HG03039 (cell line): Measurements from ENCODE around the gene COPS7B.

ENCODE experiments used
- ATAC-seq: cut with Tn5 transposase; IDR thresholded peaks from one replicate; pipeline ENCODE4 v1.9.1; 2021; ENCODE audit warnings: mild to moderate bottlenecking, moderate library complexity; ENCODE audit not compliant: unreplicated experiment

Gene COPS7B

GRCh38 chr2:231785413-231785812, 832 bp upstream of the COPS7B start:
- ATAC-seq = no peak

DNA sequence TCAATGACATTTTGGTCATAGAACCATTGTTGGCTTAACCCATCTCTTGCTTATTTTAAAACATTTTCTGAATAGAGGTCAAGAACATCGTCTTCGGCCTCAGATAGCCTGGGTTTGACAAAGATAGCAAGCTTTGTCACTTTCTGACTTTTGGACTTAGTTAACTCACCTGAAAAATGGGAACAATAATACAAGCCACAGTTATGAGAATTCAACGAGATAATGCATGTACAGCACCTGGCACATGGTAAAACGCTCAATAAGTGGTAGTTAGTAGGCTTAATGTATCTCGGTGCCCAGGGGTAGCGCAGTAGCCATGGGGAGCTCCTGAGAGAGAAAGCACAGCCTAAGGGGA, 446 bp upstream of the COPS7B start:
- no peak for ATAC-seq

DNA sequence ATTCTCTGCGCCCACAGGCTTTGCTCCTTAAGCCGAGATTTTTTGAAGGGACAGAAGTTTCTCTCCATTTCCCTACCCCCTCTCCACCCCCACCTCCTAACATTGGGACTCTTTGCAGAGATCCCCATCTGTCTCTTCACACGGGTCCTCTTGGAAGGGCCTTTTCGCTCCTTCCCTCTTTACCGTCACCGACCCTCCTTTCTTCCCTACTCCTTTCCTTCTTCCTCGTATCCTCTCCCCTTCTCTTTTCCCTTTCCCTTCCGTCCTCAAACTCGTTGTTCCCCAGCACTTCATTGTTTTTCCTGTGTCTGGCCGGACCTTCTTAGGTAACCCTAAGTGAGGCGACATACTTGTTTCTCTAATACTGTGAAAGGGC, 660 bp downstream of the COPS7B start:
- no peak for ATAC-seq

- no peak for ATAC-seq
These were observed 4.9 kb downstream of the COPS7B start for GRCh38 chr2:231791107-231791506.

DNA sequence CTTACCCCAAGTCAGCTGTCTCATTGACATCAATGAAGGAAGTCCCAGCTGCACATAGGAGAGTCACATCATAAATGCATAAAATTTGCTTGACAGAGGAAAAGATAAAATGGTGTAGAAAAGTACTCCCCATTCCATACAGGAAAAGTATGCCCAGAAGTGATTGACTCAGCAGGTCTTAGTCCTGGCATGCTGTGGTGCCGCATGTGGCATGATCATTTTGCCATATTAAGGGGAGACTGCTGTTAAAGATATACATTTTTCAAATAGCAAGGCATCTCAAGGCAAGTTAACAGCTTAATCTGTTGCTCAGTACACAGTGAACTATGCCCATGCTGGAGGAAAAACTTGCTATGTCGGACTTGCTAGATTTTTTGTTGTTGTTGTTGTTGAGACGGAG, 8.1 kb downstream of the COPS7B start:
- ATAC-seq = no peak

- ATAC-seq = no peak
These were observed 9.5 kb downstream of the COPS7B start for GRCh38 chr2:231795525-231796327.

- no peak for ATAC-seq
These were observed 14.3 kb downstream of the COPS7B start for GRCh38 chr2:231800493-231801091.

DNA sequence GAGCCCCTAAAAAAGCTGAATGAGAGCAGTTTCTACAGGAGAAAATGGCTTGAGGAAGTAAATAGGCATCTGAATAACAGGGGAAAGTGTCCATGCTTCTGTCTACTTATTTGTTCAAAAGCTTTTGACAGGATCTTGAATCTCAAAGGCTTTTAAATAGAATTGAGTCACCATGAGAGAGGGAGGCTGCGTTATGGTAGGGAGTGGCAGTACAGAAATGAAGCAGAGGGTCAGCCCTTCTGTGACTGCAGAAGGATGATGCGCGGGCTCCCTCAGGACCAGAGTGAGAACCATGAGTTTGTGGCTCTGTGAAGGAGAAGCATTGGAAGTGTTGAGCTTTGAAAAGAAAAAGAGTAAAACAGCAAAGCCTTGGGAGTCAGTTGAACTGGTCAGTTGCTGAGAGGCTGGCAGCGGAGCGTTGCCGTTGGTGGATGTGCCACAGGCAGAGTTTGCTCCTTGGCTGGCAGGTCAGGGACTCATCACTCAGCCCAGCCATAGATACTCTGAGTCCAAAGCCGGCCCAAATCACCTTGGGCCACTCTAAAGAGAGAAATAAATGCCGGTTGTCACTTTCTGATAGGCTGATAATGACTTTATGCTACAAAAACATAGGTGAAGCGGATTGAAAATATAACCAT, 17.4 kb downstream of the COPS7B start:
- ATAC-seq = no peak

DNA sequence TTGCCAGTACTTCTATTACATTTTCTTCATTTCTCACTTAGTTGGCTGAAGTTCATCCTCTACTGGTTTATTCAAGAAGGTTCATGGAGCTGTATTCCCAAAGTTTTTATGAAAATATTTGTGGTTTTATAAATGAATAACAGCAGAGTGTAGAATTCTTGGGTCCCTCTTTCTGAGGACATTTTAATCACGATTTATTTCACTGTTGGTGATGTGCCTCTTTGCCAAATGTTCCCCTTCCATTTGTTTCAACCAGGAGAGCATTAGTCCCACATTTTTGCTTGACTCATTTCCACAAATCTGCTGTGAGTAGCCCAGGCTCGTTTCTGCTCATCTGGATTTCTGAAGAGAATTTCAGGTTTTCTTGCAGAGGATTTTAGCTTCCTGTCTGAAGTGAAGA, 20.8 kb downstream of the COPS7B start:
- no peak for ATAC-seq

DNA sequence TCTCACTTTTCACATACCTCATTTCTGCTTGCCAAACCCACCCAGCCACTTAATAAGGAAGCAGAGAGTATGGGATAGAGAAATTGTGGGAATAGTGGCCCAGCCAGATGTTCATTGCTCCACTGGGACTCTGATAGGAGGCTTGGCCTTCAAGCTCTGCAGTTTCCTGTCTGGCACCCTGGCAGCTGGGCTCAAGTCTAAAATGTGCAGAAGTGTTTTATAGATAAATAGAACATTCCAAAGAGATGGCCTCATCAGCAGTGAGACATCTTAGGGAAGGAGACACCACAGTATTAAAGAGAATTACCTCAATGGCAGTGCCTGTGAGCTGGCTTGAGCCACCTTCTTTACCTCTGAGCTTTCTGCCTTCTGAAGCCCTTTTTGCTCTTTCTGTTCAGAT, 24.7 kb downstream of the COPS7B start:
- ATAC-seq = no peak

GRCh38 chr2:231816327-231817026, 30.2 kb downstream of the COPS7B start:
- no peak for ATAC-seq

- ATAC-seq = no peak
These were observed 33.3 kb downstream of the COPS7B start for GRCh38 chr2:231819447-231820042.

GRCh38 chr2:231820786-231821303, 34.6 kb downstream of the COPS7B start:
- ATAC-seq = no peak

DNA sequence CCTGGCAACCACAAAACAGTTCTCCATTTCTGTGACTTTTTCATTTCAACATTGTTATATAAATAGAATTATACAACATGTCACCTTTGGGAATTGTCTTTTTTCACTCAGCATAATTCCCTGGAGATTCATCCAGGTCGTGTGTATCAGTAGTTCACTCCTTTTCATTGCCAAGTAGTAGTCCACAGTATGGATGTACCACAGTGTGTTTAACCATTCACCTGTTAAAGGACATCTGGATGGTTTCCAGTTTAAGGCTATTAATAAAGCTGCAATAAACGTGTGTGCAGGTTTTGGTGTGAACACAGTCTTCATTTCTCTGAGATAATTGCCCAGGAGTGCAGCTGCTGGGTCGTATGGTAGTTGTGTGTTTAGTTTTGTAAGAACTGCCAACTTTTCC, 35.7 kb downstream of the COPS7B start:
- no peak for ATAC-seq

GRCh38 chr2:231853105-231853504, 66.9 kb downstream of the COPS7B start:
- no peak for ATAC-seq

GRCh38 chr2:231854616-231855125, 68.4 kb downstream of the COPS7B start:
- ATAC-seq = no peak

DNA sequence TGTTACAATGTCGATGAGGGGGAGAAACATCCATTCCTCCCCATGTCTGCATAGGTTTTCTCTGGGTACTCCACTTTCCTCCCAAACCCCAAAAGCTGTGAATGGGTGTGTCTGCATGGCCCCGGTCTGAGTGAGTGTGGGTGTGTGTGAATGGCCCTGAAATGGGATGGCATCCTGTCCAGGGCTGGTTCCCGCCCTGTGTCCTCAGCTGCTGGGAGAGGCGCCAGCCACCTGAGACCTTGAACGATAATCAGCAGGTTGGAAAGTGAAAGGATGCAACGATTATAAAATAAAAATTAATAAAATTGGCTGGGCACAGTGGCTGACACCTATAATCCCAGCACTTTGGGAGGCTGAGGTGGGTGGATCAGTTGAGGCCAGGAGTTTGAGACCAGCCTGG, 70.7 kb downstream of the COPS7B start:
- ATAC-seq = no peak
